ENCODE results near the gene RRM2. TPM values are rescaled to one million over a fixed set of nuclear protein-coding genes. Genes with fewer than 3 reads are reported as not detected.
A peak's percentile ranks its signal among the peaks of the same experiment; 100 is the strongest.

Gene RRM2
- total RNA-seq, 6 donors from 2014 or later: 2.1 to 12.9 (median 3.2) TPM

DNA sequence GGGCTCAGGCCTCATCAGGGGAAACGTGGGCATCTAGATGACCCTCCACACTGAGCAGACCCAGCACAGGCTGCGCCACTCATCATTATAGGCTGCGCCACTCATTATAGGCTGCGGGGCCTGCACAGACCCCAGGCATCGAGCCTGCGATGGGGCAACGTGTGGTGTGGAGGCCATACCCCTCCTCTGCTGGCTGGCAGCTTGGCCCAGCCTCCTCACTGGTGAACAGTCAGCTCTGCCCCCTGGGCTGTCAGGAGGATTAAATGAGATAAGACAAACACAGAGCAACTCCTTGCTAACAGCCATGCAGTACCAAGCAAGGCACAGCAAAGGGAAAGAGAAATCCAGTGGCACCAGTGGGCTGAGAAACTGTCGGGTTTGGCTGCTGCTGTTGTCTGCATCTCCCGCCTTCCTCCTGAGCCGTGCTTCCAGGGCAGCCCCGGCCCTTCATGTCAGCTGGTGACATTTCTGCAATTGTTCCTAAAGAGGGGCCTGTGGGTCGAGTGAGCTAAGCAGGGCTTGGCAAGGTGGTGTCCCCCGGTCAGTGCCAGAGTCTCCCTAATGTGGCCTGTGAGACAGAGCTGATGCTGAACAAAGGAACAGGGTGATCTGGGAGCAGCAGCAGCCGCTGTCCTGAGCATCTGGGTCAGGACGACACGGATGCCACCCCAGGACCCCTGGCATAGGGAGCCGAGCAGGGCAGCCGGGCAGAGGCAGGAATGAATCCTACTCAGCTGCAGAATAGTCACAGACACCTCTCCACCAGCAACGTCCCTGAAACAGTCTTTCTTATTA, 48.7 kb downstream of the RRM2 start:
- TF ChIP-seq EP300 (IDR thresholded peaks at IDR 0.05) (no peak), POLR2AphosphoS5 (IDR thresholded peaks at IDR 0.05) (no peak), POLR2A (IDR thresholded peaks at IDR 0.05) (no peak)
- TF ChIP-seq, protein P1, sequence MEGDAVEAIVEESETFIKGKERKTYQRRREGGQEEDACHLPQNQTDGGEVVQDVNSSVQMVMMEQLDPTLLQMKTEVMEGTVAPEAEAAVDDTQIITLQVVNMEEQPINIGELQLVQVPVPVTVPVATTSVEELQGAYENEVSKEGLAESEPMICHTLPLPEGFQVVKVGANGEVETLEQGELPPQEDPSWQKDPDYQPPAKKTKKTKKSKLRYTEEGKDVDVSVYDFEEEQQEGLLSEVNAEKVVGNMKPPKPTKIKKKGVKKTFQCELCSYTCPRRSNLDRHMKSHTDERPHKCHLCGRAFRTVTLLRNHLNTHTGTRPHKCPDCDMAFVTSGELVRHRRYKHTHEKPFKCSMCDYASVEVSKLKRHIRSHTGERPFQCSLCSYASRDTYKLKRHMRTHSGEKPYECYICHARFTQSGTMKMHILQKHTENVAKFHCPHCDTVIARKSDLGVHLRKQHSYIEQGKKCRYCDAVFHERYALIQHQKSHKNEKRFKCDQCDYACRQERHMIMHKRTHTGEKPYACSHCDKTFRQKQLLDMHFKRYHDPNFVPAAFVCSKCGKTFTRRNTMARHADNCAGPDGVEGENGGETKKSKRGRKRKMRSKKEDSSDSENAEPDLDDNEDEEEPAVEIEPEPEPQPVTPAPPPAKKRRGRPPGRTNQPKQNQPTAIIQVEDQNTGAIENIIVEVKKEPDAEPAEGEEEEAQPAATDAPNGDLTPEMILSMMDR (IDR thresholded peaks at IDR 0.05): no peak
- Histone ChIP-seq H3K4me3 (no peak overlapping the region), H3K9me3 (no peaks in the 10 kb centered on the region), H3K4me1 (no peaks in the 10 kb centered on the region), H3K36me3 (no peaks in the 10 kb centered on the region), H3K27ac (no peak overlapping the region), H3K27me3 (no peaks in the 10 kb centered on the region)
- DNase-seq (peak in 1 of 2 donors; percentile 31), ATAC-seq (ENCODE audit: low FRiP score in 2 of 2) (no peak)
- 89 to 96% methylated on average over 9 to 19 of the region's 19 CpGs for WGBS, 2 donors

DNA sequence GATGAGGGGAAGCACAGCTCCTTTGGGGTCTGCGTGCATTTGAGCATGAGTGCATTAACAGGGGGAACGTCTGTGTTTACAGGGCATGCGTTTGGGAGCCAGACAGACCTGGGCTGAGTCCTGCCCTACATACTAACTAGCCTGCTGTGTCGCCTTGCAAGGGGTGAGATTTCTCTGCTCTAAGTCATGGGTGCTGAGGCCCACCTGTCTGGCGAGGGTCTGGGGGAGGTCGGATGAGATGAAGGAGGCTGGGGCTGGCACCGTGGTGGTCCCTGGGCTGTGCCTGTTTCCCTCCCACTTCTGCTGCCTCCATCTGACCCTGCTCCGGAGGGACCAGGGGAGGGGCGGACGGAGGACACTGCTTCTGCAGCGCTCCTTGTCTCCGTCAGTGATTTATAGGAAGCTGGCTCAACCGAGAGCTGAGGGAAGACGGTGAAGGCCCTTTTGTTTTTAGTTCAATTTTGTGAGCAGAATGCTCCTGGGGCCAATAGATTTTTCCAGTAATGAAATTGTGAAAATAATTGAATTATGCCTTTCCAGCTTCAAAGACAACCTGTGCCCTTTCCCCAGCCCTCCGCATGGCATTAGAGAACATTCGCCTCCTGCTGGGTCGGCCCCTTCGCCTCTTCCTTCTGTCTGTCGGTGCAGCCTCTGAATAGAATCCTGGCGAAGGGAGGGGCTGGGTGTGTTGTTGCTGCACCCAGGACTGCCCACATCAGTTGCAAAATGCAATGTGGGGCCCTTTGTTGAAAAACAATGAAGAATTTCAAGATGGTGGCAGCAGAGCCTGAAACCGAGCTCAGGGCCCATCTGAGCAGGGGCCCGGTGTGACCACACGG, 49.7 kb downstream of the RRM2 start:
- H3K36me3 ChIP-seq: no peaks in the 10 kb centered on the region
- H3K27me3 ChIP-seq: no peaks in the 10 kb centered on the region
- H3K4me3 ChIP-seq: no peak overlapping the region
- H3K4me1 ChIP-seq: no peaks in the 10 kb centered on the region
- DNase-seq (peak in 1 of 2 donors; percentile 29), ATAC-seq (ENCODE audit: low FRiP score in 2 of 2) (no peak)
- no peaks in the 10 kb centered on the region for H3K9me3 ChIP-seq
- TF ChIP-seq, protein P1 (IDR thresholded peaks at IDR 0.05): no peak
- TF ChIP-seq EP300 (IDR thresholded peaks at IDR 0.05): no peak
- no peak for TF ChIP-seq POLR2AphosphoS5 (IDR thresholded peaks at IDR 0.05)
- TF ChIP-seq POLR2A (IDR thresholded peaks at IDR 0.05): no peak
- H3K27ac ChIP-seq: no peak overlapping the region
- 91 to 93% methylated on average over 15 to 23 of the region's 23 CpGs for WGBS, 2 donors

DNA sequence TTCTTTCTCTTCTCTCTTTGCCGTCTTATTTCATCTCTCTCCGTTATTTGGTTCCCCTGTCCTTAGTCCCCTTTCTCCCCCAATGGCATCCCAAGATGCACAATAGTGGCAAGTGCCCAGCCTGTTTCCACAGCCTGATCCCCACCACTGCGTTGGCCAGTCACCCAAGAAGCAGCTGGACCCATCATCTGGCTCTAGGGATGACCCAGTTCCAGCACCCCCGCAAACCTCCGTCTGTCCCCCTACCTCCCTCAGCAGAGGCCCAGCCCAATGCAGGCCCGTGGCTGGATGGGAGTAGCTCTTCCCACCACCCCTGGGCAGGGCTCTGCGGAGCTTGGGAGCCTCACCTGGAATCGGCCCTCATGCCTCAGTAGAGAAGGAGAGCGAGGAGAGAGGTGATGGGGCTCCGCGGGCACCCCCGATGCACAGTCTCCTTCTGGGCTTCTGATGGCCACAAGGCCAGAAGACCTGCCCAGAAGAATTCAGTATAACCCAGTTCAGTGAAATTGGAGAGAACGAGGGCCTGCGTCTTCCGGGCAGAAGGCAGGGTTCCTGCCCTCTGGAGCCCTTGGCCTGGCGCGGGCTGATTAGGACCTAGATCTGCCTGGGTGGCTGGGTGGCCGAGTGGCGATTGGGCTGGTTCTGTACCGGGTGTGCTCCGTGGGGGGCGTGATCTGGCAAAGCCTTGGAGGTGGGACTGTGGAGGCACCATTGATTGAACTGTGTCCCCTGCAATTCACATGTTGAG, 50.9 kb downstream of the RRM2 start:
- TF ChIP-seq, protein P1 (IDR thresholded peaks at IDR 0.05): no peak
- TF ChIP-seq POLR2A (IDR thresholded peaks at IDR 0.05) (no peak), POLR2AphosphoS5 (IDR thresholded peaks at IDR 0.05) (no peak), EP300 (IDR thresholded peaks at IDR 0.05) (no peak)
- 97 to 98% methylated on average over 20 to 21 of the region's 22 CpGs for WGBS, 2 donors
- Histone ChIP-seq H3K4me1 (no peaks in the 10 kb centered on the region), H3K9me3 (no peaks in the 10 kb centered on the region), H3K4me3 (no peak overlapping the region), H3K36me3 (no peaks in the 10 kb centered on the region), H3K27ac (no peak overlapping the region), H3K27me3 (no peaks in the 10 kb centered on the region)
- no peak for ATAC-seq (ENCODE audit: low FRiP score in 2 of 2)
- peak in 1 of 2 donors; percentile 50 for DNase-seq

DNA sequence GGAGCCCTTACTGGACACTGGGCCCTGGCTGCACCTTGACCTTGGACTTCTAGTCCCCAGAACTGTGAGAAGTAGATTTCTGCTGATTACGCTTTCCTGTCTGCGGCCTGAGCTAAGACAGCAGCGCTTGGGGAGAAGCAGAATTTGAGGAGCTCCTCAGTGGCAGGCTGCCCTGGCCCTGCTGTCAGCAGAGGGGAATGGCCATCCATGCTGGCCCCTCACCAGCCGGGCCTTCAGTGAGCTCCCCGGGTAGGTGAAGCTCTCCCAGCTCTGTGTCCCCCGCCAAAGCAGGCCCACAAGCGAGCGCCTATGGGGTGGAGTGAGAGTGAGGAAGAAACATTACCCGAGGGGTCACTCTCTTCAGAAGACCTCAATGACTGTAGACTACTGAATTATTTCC, 51.6 kb downstream of the RRM2 start:
- Histone ChIP-seq H3K27me3 (no peaks in the 10 kb centered on the region), H3K4me1 (no peaks in the 10 kb centered on the region), H3K27ac (no peak overlapping the region), H3K9me3 (no peaks in the 10 kb centered on the region), H3K4me3 (no peak overlapping the region), H3K36me3 (no peaks in the 10 kb centered on the region)
- ATAC-seq (ENCODE audit: low FRiP score in 2 of 2) (no peak), DNase-seq (no peak)
- 85 to 98% methylated on average over 7 to 9 of the region's 9 CpGs for WGBS, 2 donors
- TF ChIP-seq, protein P1 (IDR thresholded peaks at IDR 0.05): no peak
- TF ChIP-seq EP300 (IDR thresholded peaks at IDR 0.05) (no peak), POLR2AphosphoS5 (IDR thresholded peaks at IDR 0.05) (no peak), POLR2A (IDR thresholded peaks at IDR 0.05) (no peak)

All from upper lobe of left lung (tissue), 6 donors.